ENCODE measurements around the gene IRX5.

Gene IRX5

GRCh38 chr16:54931120-54932014, 702 bp downstream of the IRX5 start:
- no peak for DNase-seq (ENCODE audit: low spot score)

GRCh38 chr16:54932021-54932660, 1.5 kb downstream of the IRX5 start:
- no peak for DNase-seq (ENCODE audit: low spot score)

- DNase-seq (ENCODE audit: low spot score) = no peak
Measured at GRCh38 chr16:54932737-54933254, 2.1 kb downstream of the IRX5 start.

- DNase-seq (ENCODE audit: low spot score) = no peak
Measured at GRCh38 chr16:54933281-54934011, 2.8 kb downstream of the IRX5 start.

- no peak for DNase-seq (ENCODE audit: low spot score)
Measured at GRCh38 chr16:54934481-54935265, 4.0 kb downstream of the IRX5 start.

GRCh38 chr16:54935266-54935968, 4.8 kb downstream of the IRX5 start:
- DNase-seq (ENCODE audit: low spot score) = no peak

- no peak for DNase-seq (ENCODE audit: low spot score)
Measured at GRCh38 chr16:54936201-54936978, 5.7 kb downstream of the IRX5 start.

- DNase-seq (ENCODE audit: low spot score) = no peak
Measured at GRCh38 chr16:54936979-54937670, 6.5 kb downstream of the IRX5 start.

- DNase-seq (ENCODE audit: low spot score) = no peak
Measured at GRCh38 chr16:54937671-54938211, 7.1 kb downstream of the IRX5 start.

GRCh38 chr16:54938212-54939028, 7.8 kb downstream of the IRX5 start:
- no peak for DNase-seq (ENCODE audit: low spot score)

GRCh38 chr16:54939029-54939346, 8.3 kb downstream of the IRX5 start:
- DNase-seq (ENCODE audit: low spot score) = no peak

GRCh38 chr16:54939510-54940278, 9.0 kb downstream of the IRX5 start:
- DNase-seq (ENCODE audit: low spot score) = no peak

- no peak for DNase-seq (ENCODE audit: low spot score)
Measured at GRCh38 chr16:54940279-54940604, 9.6 kb downstream of the IRX5 start.

GRCh38 chr16:54942353-54942943, 11.8 kb downstream of the IRX5 start:
- DNase-seq (ENCODE audit: low spot score) = no peak

GRCh38 chr16:54944002-54944401, 13.3 kb downstream of the IRX5 start:
- no peak for DNase-seq (ENCODE audit: low spot score)

GRCh38 chr16:54945063-54945462, 14.4 kb downstream of the IRX5 start:
- DNase-seq (ENCODE audit: low spot score) = no peak

- no peak for DNase-seq (ENCODE audit: low spot score)
Measured at GRCh38 chr16:54946909-54947308, 16.2 kb downstream of the IRX5 start.

- no peak for DNase-seq (ENCODE audit: low spot score)
Measured at GRCh38 chr16:54947616-54948015, 17.0 kb downstream of the IRX5 start.

All from kidney capillary endothelial cell (primary cell).